WERI-Rb-1 (cell line): ENCODE results near the gene RNPEP.

Experiments
- DNase-seq: peaks from one replicate; pipeline ENCODE4 v3.0.0-alpha.2; 2020
- H3K27ac ChIP-seq: fragments of 250-450 bp; sonication (Bioruptor Pico); 2 replicates; pipeline ENCODE4 v1.5.1; 2020; ENCODE audit warnings: mild to moderate bottlenecking, moderate library complexity
- H3K27me3 ChIP-seq: fragments of 250-450 bp; sonication (Bioruptor Pico); 2 replicates; pipeline ENCODE4 v1.5.1; 2021; ENCODE audit warnings: mild to moderate bottlenecking, low read depth, moderate library complexity; ENCODE audit not compliant: insufficient read depth, severe bottlenecking
- H3K36me3 ChIP-seq: fragments of 250-450 bp; sonication (Bioruptor Pico); 2 replicates; pipeline ENCODE4 v1.5.1; 2020; ENCODE audit warnings: mild to moderate bottlenecking, moderate library complexity
- H3K4me3 ChIP-seq: 2 replicates; pipeline ENCODE4 v1.5.1; 2011; ENCODE audit warnings: low read depth, mild to moderate bottlenecking, control low read depth, low read length
- H3K9me3 ChIP-seq: fragments of 250-450 bp; sonication (Bioruptor Pico); 2 replicates; pipeline ENCODE4 v1.5.1; 2021; ENCODE audit warnings: mild to moderate bottlenecking, moderate library complexity; ENCODE audit not compliant: severe bottlenecking
- CTCF ChIP-seq: IDR thresholded peaks from 2 replicates; pipeline ENCODE4 v1.5.1; 2011; ENCODE audit warnings: low read depth, mild to moderate bottlenecking, control low read depth, inconsistent platforms, low read length

Gene RNPEP

DNA sequence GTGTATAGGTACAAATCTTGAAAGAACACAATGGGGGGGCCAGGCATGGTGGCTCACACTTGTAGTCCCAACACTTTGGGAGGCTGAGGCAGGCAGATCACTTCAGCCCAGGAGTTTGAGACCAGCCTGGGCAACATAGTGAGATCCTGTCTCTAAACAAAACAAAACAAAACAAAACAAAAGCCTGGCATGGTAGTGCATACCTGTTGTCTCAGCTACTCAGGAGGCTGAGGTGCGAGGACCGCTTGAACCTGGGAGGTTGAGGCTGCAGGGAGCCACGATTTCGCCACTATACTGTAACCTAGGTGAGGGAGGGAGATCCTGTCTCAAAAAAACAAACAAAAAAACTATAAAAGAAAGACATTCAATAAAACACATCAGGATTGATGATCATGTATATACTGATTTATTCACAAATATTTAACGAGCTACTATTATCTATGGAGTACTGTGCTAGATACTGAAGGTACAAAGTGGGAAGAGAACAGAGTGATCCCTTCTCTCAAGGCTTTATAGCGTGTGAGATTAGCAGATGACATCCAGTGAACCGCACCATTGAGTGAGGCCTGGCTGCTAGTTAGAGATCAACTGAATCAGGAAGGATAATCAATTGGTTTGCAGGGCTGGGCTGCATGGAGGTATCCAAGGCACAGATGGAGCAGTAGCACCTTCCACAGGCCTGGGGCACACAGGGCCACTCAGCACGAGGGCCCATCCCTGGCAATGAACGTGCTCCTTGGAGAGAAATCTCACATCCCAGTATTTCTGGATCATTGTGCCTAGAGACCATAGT lies 54.3 kb downstream of the RNPEP start:
- Histone ChIP-seq H3K9me3 (no peaks in the 10 kb centered on the region), H3K36me3 (no peaks in the 10 kb centered on the region), H3K27me3 (no peaks in the 10 kb centered on the region), H3K27ac (no peak overlapping the region; the same call in 1 of the 2 replicates), H3K4me3 (no peak overlapping the region)
- peak; percentile 9; the same call in 1 of the 2 replicates for TF ChIP-seq CTCF
- peak; percentile 53 for DNase-seq

- Histone ChIP-seq H3K36me3 (no peaks in the 10 kb centered on the region), H3K27me3 (no peaks in the 10 kb centered on the region), H3K4me3 (no peak overlapping the region), H3K27ac (peak overlapping the region; percentile 21), H3K9me3 (no peaks in the 10 kb centered on the region)
- no peak for DNase-seq
- no peak for TF ChIP-seq CTCF
These were observed 55.4 kb downstream of the RNPEP start for GRCh38 chr1:202037706-202038296.

DNA sequence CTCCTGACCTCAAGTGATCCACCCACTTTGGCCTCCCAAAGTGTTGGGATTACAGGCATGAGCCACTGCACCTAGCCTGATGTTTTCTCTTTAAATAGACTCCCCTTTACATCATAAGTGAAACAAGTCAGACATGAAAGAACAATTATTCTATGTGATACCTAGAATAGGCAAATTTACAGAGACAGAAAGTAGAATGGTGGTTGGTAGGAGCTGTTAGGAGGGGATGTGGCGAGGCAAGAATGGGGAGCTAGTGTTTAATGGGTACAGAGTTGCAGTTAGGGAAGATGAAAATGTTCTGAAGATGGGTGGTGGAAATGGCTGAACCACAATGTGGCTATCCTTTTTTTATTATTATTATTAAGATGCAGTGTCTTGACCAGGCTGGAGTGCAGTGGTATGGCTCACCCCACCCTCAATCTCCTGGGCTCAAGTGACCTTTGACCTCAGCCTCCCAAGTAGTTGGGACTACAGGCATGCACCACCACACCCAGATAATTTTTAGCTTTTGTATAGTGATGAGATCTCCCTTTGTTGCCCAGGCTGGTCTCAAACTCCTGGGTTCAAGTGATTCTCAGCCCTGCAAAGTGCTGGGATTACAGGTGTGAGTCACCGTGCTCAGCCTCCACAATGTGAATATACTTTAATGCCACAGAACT lies 56.4 kb downstream of the RNPEP start:
- no peak for TF ChIP-seq CTCF
- no peak overlapping the region for H3K4me3 ChIP-seq
- no peaks in the 10 kb centered on the region for H3K27me3 ChIP-seq
- no peak for DNase-seq
- no peaks in the 10 kb centered on the region for H3K36me3 ChIP-seq
- no peak overlapping the region for H3K27ac ChIP-seq
- H3K9me3 ChIP-seq: no peaks in the 10 kb centered on the region

GRCh38 chr1:202045705-202046104 lies 63.3 kb downstream of the RNPEP start:
- Histone ChIP-seq H3K27ac (no peak overlapping the region), H3K4me3 (no peak overlapping the region), H3K27me3 (no peaks in the 10 kb centered on the region), H3K36me3 (no peaks in the 10 kb centered on the region), H3K9me3 (peaks cover 3% of the 10 kb centered on the region)
- DNase-seq: no peak
- no peak for TF ChIP-seq CTCF

- Histone ChIP-seq H3K27me3 (no peaks in the 10 kb centered on the region), H3K27ac (no peak overlapping the region), H3K36me3 (no peaks in the 10 kb centered on the region), H3K9me3 (peaks cover 3% of the 10 kb centered on the region), H3K4me3 (no peak overlapping the region)
- no peak for DNase-seq
- no peak for TF ChIP-seq CTCF
These were observed 63.8 kb downstream of the RNPEP start for GRCh38 chr1:202046227-202046626.
